ENCODE results near the gene MAN2A1.

Gene MAN2A1

DNA sequence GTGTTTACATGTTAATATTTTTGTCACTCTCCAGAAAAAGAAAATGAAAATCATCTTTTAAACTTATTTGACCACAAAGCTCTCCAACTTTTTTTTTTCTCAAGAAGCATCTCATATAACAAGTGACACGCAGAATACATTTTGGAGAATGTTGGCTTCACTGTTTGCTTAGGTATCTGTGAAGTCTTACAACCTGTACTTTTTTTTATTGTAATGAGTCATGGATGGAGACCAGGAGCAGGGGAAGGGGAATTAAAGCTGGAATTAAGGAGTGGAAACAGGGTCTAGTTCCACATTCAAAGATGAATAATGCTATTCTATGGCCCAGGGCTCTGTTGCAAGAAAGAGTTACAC is 211.9 kb downstream of the MAN2A1 start:
- Histone ChIP-seq H3K4me1 (ENCODE audit: control insufficient read depth, insufficient read depth, low read length) (0 out of 2 replicates have a peak, but pooled peaks cover 3% of the 10 kb centered on the region), H3K4me3 (ENCODE audit: low read depth, low read length) (no peak overlapping the region), H3K9me3 (ENCODE audit: control insufficient read depth, insufficient read depth, low read depth, low read length) (no peaks in the 10 kb centered on the region), H3K27ac (ENCODE audit: extremely low read depth, low read depth, low read length) (no peak overlapping the region), H3K36me3 (ENCODE audit: control insufficient read depth in 2 of 2, insufficient read depth in 1 of 2, low read length in 2 of 2) (no peaks in the 10 kb centered on the region)
- TF ChIP-seq ZNF362 (tag by site-specific recombination; IDR thresholded peaks at IDR 0.05) (0 out of 2 replicates have a peak, but pooled peaks have one; percentile 42), ZSCAN18 (tag by site-specific recombination; IDR thresholded peaks at IDR 0.05) (no peak)
- ChIA-PET CTCF (interaction anchor here (0.7 kb wide), 1 partner anchor 33 kb away, joined by 3 read pairs; no protein-coding TSS in a partner anchor), POLR2A (no interaction called here)

GRCh38 chr5:109903061-109903460 is 213.3 kb downstream of the MAN2A1 start:
- H3K9me3 ChIP-seq (ENCODE audit: control insufficient read depth, insufficient read depth, low read depth, low read length), result no peaks in the 10 kb centered on the region
- ChIA-PET CTCF (no interaction called here), POLR2A (no interaction called here)
- no peak overlapping the region for H3K27ac ChIP-seq (ENCODE audit: extremely low read depth, low read depth, low read length)
- H3K36me3 ChIP-seq (ENCODE audit: control insufficient read depth in 2 of 2, insufficient read depth in 1 of 2, low read length in 2 of 2), result no peaks in the 10 kb centered on the region
- 0 out of 2 replicates have a peak, but pooled peaks cover 3% of the 10 kb centered on the region for H3K4me1 ChIP-seq (ENCODE audit: control insufficient read depth, insufficient read depth, low read length)
- H3K4me3 ChIP-seq (ENCODE audit: low read depth, low read length), result no peak overlapping the region
- no peak for TF ChIP-seq ZNF513 (tag by site-specific recombination; IDR thresholded peaks at IDR 0.05)
- no peak for TF ChIP-seq ZBTB10 (tag by site-specific recombination; IDR thresholded peaks at IDR 0.05)
- TF ChIP-seq, protein P1, sequence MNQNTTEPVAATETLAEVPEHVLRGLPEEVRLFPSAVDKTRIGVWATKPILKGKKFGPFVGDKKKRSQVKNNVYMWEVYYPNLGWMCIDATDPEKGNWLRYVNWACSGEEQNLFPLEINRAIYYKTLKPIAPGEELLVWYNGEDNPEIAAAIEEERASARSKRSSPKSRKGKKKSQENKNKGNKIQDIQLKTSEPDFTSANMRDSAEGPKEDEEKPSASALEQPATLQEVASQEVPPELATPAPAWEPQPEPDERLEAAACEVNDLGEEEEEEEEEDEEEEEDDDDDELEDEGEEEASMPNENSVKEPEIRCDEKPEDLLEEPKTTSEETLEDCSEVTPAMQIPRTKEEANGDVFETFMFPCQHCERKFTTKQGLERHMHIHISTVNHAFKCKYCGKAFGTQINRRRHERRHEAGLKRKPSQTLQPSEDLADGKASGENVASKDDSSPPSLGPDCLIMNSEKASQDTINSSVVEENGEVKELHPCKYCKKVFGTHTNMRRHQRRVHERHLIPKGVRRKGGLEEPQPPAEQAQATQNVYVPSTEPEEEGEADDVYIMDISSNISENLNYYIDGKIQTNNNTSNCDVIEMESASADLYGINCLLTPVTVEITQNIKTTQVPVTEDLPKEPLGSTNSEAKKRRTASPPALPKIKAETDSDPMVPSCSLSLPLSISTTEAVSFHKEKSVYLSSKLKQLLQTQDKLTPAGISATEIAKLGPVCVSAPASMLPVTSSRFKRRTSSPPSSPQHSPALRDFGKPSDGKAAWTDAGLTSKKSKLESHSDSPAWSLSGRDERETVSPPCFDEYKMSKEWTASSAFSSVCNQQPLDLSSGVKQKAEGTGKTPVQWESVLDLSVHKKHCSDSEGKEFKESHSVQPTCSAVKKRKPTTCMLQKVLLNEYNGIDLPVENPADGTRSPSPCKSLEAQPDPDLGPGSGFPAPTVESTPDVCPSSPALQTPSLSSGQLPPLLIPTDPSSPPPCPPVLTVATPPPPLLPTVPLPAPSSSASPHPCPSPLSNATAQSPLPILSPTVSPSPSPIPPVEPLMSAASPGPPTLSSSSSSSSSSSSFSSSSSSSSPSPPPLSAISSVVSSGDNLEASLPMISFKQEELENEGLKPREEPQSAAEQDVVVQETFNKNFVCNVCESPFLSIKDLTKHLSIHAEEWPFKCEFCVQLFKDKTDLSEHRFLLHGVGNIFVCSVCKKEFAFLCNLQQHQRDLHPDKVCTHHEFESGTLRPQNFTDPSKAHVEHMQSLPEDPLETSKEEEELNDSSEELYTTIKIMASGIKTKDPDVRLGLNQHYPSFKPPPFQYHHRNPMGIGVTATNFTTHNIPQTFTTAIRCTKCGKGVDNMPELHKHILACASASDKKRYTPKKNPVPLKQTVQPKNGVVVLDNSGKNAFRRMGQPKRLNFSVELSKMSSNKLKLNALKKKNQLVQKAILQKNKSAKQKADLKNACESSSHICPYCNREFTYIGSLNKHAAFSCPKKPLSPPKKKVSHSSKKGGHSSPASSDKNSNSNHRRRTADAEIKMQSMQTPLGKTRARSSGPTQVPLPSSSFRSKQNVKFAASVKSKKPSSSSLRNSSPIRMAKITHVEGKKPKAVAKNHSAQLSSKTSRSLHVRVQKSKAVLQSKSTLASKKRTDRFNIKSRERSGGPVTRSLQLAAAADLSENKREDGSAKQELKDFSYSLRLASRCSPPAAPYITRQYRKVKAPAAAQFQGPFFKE (tag by site-specific recombination; IDR thresholded peaks at IDR 0.05; ENCODE audit: borderline replicate concordance), result no peak
- TF ChIP-seq ZNF114 (tag by site-specific recombination; IDR thresholded peaks at IDR 0.05), result no peak
- TF ChIP-seq, protein P2, sequence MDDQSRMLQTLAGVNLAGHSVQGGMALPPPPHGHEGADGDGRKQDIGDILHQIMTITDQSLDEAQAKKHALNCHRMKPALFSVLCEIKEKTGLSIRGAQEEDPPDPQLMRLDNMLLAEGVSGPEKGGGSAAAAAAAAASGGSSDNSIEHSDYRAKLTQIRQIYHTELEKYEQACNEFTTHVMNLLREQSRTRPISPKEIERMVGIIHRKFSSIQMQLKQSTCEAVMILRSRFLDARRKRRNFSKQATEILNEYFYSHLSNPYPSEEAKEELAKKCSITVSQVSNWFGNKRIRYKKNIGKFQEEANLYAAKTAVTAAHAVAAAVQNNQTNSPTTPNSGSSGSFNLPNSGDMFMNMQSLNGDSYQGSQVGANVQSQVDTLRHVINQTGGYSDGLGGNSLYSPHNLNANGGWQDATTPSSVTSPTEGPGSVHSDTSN (CRISPR knock-in tag; IDR thresholded peaks at IDR 0.05), result no peak
- no peak for TF ChIP-seq ZNF48 (tag by site-specific recombination; IDR thresholded peaks at IDR 0.05)
- no peak for TF ChIP-seq ZNF777 (tag by site-specific recombination; IDR thresholded peaks at IDR 0.05; ENCODE audit: borderline replicate concordance)
- no peak for TF ChIP-seq ZNF692 (tag by site-specific recombination; IDR thresholded peaks at IDR 0.05)
- TF ChIP-seq, protein P3, sequence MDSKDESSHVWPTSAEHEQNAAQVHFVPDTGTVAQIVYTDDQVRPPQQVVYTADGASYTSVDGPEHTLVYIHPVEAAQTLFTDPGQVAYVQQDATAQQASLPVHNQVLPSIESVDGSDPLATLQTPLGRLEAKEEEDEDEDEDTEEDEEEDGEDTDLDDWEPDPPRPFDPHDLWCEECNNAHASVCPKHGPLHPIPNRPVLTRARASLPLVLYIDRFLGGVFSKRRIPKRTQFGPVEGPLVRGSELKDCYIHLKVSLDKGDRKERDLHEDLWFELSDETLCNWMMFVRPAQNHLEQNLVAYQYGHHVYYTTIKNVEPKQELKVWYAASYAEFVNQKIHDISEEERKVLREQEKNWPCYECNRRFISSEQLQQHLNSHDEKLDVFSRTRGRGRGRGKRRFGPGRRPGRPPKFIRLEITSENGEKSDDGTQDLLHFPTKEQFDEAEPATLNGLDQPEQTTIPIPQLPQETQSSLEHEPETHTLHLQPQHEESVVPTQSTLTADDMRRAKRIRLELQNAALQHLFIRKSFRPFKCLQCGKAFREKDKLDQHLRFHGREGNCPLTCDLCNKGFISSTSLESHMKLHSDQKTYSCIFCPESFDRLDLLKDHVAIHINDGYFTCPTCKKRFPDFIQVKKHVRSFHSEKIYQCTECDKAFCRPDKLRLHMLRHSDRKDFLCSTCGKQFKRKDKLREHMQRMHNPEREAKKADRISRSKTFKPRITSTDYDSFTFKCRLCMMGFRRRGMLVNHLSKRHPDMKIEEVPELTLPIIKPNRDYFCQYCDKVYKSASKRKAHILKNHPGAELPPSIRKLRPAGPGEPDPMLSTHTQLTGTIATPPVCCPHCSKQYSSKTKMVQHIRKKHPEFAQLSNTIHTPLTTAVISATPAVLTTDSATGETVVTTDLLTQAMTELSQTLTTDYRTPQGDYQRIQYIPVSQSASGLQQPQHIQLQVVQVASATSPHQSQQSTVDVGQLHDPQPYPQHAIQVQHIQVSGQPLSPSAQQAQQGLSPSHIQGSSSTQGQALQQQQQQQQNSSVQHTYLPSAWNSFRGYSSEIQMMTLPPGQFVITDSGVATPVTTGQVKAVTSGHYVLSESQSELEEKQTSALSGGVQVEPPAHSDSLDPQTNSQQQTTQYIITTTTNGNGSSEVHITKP (tag by site-specific recombination; IDR thresholded peaks at IDR 0.05), result no peak
- no peak for TF ChIP-seq ZNF549 (tag by site-specific recombination; IDR thresholded peaks at IDR 0.05)
- TF ChIP-seq ZNF341 (tag by site-specific recombination; IDR thresholded peaks at IDR 0.05; ENCODE audit: low read depth), result no peak
- TF ChIP-seq EGR2 (tag by site-specific recombination; IDR thresholded peaks at IDR 0.05; ENCODE audit: low read depth), result no peak
